Cortex of kidney (tissue), 1 donor: ENCODE results near the gene FYB1.
"Not testable (repeated sequence)": the region's sequence is repeated elsewhere in the genome, so short reads cannot be mapped to it uniquely, and the experiment has no call there.

ENCODE experiments used
- DNase-seq: peaks from one replicate; lab custom pipeline; 2025; lab: John Stamatoyannopoulos, UW

The FYB1 gene

GRCh38 chr5:39187831-39188731 is 31.3 kb downstream of the FYB1 start:
- DNase-seq, result no peak

GRCh38 chr5:39186722-39187539 is 32.4 kb downstream of the FYB1 start:
- no peak for DNase-seq

GRCh38 chr5:39186289-39186688 is 33.1 kb downstream of the FYB1 start:
- no peak for DNase-seq

- no peak for DNase-seq
These were observed 33.6 kb downstream of the FYB1 start for GRCh38 chr5:39185761-39186160.

- DNase-seq, result not testable (repeated sequence)
These were observed 39.8 kb downstream of the FYB1 start for GRCh38 chr5:39179561-39179960.

- no peak for DNase-seq
These were observed 40.5 kb downstream of the FYB1 start for GRCh38 chr5:39178861-39179260.

- no peak for DNase-seq
These were observed 41.2 kb downstream of the FYB1 start for GRCh38 chr5:39178171-39178570.

GRCh38 chr5:39177631-39177964 is 41.8 kb downstream of the FYB1 start:
- no peak for DNase-seq

GRCh38 chr5:39176759-39177630 is 42.4 kb downstream of the FYB1 start:
- DNase-seq, result no peak

GRCh38 chr5:39175273-39175955 is 43.9 kb downstream of the FYB1 start:
- no peak for DNase-seq

- DNase-seq, result no peak
These were observed 46.3 kb downstream of the FYB1 start for GRCh38 chr5:39173069-39173468.

GRCh38 chr5:39172593-39172992 is 46.8 kb downstream of the FYB1 start:
- no peak for DNase-seq

GRCh38 chr5:39171647-39172046 is 47.7 kb downstream of the FYB1 start:
- DNase-seq, result no peak

GRCh38 chr5:39169081-39169480 is 50.3 kb downstream of the FYB1 start:
- no peak for DNase-seq

- DNase-seq, result no peak
These were observed 51.4 kb downstream of the FYB1 start for GRCh38 chr5:39167972-39168342.

GRCh38 chr5:39167141-39167971 is 52.0 kb downstream of the FYB1 start:
- no peak for DNase-seq

- no peak for DNase-seq
These were observed 54.6 kb downstream of the FYB1 start for GRCh38 chr5:39164529-39165402.

GRCh38 chr5:39164016-39164415 is 55.3 kb downstream of the FYB1 start:
- DNase-seq, result no peak

- DNase-seq, result no peak
These were observed 57.8 kb downstream of the FYB1 start for GRCh38 chr5:39161578-39161977.
